Superior temporal gyrus (tissue), 1 donor: ENCODE results near the gene NAV2.
"Not testable (repeated sequence)": the region's sequence is repeated elsewhere in the genome, so short reads cannot be mapped to it uniquely, and the experiment has no call there.

Source experiments
- DNase-seq: peaks from one replicate; pipeline ENCODE4 v3.0.0-alpha.2; 2016; ENCODE audit errors: extremely low spot score

The NAV2 gene

GRCh38 chr11:19921976-19922688 lies 209.5 kb downstream of the NAV2 start:
- no peak for DNase-seq

DNA sequence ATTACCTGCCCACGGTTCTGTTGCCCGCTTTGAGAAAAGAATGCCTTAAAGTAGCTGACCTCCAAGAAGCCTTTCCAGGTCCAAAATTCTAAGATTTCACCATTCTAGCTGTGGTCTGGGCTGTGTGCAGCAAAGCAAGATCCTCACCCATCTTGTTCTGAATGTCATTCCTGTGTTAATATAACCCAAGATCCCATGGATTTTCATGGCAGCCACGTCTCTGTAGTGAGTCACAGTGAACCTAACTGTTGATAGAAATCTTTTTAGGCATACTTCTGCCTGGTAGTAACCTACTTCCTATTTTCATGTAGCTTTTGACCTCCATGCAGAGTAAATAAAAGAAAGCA lies 210.0 kb downstream of the NAV2 start:
- no peak for DNase-seq

GRCh38 chr11:19923626-19924025 lies 211.0 kb downstream of the NAV2 start:
- DNase-seq = no peak

DNA sequence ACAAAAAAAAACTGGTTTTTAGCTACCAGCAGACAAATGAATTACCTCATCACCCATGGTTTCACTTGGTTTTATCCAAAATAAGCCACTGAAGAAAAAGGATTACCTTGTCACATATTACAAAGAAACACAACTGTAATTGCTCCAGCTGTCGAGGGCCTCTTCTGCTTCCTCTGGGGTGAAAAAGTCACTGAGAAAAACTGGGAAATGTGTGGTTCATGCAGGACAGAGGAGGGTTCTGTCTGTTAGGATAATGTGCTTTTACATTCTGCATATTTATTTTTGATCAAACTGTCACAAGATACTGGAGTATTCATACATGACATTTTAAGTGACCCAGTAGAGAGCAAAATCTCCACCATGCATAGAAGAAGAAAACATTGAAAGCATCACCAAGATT lies 211.7 kb downstream of the NAV2 start:
- no peak for DNase-seq

DNA sequence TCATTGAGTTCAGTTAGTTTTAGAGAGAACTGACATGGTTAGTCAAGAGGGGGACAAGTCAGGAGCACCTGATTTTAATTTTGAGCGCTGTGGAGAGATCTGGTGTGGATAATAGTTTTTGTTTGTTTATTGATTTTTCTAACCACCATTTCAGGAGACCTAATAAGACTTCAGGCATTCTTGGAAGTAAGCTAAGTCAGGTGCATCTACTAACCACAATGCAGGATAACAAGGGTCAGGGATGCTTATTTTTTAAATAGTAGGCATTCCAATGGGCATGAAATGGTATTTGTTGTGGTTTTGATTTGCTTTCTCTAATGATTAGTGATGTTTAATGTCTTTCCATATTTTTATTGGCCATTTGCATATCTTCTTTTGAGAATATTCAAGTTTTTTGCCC lies 212.1 kb downstream of the NAV2 start:
- no peak for DNase-seq

DNA sequence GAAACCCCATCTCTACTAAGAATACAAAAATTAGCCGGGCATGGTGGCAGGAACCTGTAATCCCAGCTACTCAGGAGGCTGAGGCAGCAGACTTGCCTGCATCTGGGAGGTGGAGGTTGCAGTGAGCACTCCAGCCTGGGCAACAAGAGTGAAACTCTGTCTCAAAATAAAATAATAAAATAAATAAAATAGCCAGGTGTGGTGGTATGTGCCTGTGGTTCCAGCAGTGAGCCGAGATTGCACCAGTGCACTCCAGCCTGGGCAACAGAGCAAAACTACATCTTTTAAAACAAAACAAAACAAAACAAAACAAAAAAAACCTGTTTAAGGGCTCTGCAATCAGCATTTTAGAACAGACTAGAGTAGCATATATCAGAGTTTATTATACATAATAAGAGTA lies 214.8 kb downstream of the NAV2 start:
- DNase-seq = not testable (repeated sequence)

DNA sequence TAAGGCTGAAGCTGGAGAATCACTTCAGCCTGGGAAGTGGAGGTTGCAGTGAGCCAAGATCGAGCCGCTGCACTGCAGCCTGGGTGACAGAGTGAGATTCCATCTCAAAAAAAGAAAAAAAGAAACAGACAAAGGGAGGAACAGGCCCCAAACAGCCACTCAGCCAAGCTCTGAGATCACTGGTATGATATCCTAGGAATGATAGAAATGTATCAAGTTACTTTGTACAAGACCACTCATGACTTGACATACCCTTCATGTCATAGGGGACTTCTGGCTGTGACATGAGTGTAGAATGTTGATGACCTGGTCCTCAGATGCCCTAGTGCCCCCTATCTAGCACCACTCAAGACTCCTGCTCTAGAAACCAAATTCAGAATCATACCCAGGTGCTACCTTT lies 216.5 kb downstream of the NAV2 start:
- DNase-seq = no peak

DNA sequence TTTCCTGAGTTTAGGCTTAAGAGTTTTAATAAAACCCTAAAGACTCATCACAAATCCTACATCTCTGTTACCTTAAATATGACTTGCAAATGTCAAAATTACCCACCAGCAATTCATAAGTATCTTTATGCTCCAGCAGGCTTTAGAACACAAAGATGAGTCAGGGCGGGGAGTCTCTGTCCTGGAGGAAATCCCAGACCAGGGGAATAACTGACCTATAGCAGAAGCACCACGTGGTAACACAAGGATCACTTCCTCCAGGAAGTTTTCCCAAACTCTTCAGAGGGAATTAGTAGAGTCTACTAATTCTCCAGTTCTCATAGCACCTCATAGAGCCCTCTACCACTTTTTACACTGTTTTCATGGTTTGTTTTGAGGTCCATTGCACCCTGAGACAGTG lies 217.0 kb downstream of the NAV2 start:
- DNase-seq = no peak

DNA sequence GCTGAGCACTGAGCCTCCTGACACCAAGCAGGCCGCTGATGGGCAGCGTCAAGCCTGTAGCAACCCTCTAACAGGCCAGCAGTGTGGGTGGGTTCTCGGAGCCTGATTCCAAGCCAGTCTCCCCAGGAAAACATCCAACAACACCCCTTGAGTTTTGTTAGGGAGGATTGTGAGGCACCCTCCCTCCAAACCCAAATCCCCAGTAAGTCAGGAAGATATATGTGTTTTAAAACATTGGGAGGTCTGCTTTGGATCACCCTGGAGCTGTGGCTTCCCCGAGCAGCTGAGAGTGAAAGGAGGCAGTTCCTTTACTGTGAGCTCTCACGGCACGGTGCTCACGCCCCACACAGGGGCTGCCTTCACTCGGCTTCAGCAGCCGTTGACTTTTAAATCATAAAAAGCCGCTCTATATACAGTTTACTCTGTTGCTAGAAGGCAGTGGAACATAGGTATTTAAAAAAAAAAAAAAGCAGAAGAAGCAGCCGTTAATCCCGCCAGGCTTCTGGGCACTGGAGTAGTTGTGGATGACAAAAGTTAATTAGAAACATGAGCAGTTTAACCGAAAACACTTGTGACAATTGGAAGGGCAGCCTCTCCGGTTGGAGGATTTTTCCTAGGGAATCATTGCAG lies 218.6 kb downstream of the NAV2 start:
- peak; percentile 49 for DNase-seq

- peak; percentile 54 for DNase-seq
Measured at GRCh38 chr11:19931771-19932369, 219.2 kb downstream of the NAV2 start.

GRCh38 chr11:19933132-19933735 lies 220.6 kb downstream of the NAV2 start:
- no peak for DNase-seq

DNA sequence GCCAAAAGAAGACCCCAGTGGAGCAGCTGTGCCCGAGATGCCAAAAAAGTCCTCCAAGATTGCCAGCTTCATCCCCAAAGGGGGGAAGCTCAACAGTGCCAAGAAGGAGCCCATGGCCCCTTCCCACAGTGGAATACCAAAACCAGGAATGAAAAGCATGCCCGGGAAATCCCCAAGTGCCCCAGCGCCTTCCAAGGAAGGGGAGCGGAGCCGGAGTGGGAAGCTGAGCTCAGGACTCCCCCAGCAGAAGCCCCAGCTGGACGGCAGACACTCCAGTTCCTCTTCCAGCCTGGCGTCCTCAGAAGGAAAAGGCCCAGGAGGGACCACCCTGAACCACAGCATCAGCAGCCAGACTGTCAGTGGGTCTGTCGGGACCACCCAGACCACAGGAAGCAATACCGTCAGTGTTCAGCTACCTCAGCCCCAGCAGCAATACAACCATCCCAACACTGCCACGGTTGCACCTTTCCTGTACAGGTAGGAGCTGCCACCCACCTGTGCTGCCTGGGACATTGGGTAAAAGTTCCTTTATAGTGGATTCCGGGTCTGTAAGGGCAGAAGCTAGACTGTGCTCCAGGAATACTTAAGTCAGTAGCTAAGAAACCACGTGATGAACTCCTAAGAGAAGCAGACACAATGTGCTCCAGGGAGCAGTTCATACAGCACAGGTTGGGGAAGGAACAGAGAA lies 221.3 kb downstream of the NAV2 start:
- no peak for DNase-seq

- no peak for DNase-seq
Measured at GRCh38 chr11:19934828-19935259, 222.2 kb downstream of the NAV2 start.

GRCh38 chr11:19935507-19935906 lies 222.9 kb downstream of the NAV2 start:
- DNase-seq = no peak

GRCh38 chr11:19936461-19936860 lies 223.8 kb downstream of the NAV2 start:
- no peak for DNase-seq

GRCh38 chr11:19938169-19938856 lies 225.7 kb downstream of the NAV2 start:
- DNase-seq = peak; percentile 63

DNA sequence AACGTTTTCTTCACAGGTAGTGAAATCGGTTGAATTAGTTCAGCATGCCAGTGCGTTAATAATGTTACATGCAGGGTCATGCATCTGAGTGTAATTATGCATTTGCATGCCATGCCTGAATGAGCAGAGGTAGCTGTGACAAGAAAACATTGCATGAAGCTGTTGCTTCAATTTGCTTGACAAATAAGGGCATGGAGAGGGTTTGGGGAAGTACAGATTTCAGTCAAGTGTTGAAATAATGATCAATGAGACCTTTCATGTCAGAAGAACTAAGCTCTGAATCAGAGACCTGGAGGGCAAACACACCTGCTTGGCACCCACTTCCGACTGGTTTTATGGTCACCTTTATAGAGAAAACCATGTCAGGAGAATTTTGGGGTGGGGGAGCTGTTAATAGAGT lies 226.2 kb downstream of the NAV2 start:
- no peak for DNase-seq

- DNase-seq = no peak
Measured at GRCh38 chr11:19939415-19939929, 226.8 kb downstream of the NAV2 start.

- DNase-seq = no peak
Measured at GRCh38 chr11:19940831-19941230, 228.2 kb downstream of the NAV2 start.

GRCh38 chr11:19946681-19947080 lies 234.0 kb downstream of the NAV2 start:
- DNase-seq = no peak

- DNase-seq = no peak
Measured at GRCh38 chr11:19947537-19948114, 235.0 kb downstream of the NAV2 start.
